ENCODE measurements around the gene TNXB. TPM values are rescaled to one million over a fixed set of nuclear protein-coding genes. Genes with fewer than 3 reads are reported as not detected.
A peak's percentile ranks its signal among the peaks of the same experiment; 100 is the strongest.

TNXB gene
- total RNA-seq, 1 donor from 2014 or later, result 6.0 TPM

GRCh38 chr6:32153564-32154513 lies 44.7 kb upstream of the TNXB start, which contains the start of gene PPT2:
Gene PPT2 (plus strand): TSS chr6:32154141. CDS start chr6:32154595, 454 bp downstream.
- no peak for TF ChIP-seq CTCF (IDR thresholded peaks at IDR 0.05; ENCODE audit: partially characterized antibody, unreplicated experiment)
- H3K36me3 Mint-ChIP-seq (ENCODE audit: unreplicated experiment), result no peaks in the 10 kb centered on the region
- peaks cover 17% of the 10 kb centered on the region for H3K27me3 Mint-ChIP-seq (ENCODE audit: unreplicated experiment)
- H3K9me3 Mint-ChIP-seq (ENCODE audit: unreplicated experiment), result peaks cover 11% of the 10 kb centered on the region
- peak within 1 kb of the TSS; percentile 95 for H3K27ac Mint-ChIP-seq (ENCODE audit: unreplicated experiment)
- peak within 1 kb of the TSS; percentile 100 for H3K4me3 Mint-ChIP-seq (ENCODE audit: unreplicated experiment)
- H3K4me1 Mint-ChIP-seq (ENCODE audit: low read depth, unreplicated experiment), result peaks cover 29% of the 10 kb centered on the region
- DNase-seq, result peak; percentile 90

- Mint-ChIP-seq H3K4me3 (ENCODE audit: unreplicated experiment) (peak overlapping the region; percentile 100), H3K4me1 (ENCODE audit: low read depth, unreplicated experiment) (peaks cover 30% of the 10 kb centered on the region), H3K27me3 (ENCODE audit: unreplicated experiment) (peaks cover 24% of the 10 kb centered on the region), H3K36me3 (ENCODE audit: unreplicated experiment) (no peaks in the 10 kb centered on the region), H3K27ac (ENCODE audit: unreplicated experiment) (peak overlapping the region; percentile 78), H3K9me3 (ENCODE audit: unreplicated experiment) (peaks cover 15% of the 10 kb centered on the region)
- no peak for TF ChIP-seq CTCF (IDR thresholded peaks at IDR 0.05; ENCODE audit: partially characterized antibody, unreplicated experiment)
- DNase-seq, result peak; percentile 55
Measured at GRCh38 chr6:32152769-32153563, 43.8 kb upstream of the TNXB start.

GRCh38 chr6:32151863-32152768 lies 43.0 kb upstream of the TNXB start, which contains the start of gene PRRT1:
Gene PRRT1 (minus strand): TSS chr6:32151939. CDS start chr6:32151827, 112 bp downstream.
- Mint-ChIP-seq H3K9me3 (ENCODE audit: unreplicated experiment) (peaks cover 15% of the 10 kb centered on the region), H3K27ac (ENCODE audit: unreplicated experiment) (peak within 1 kb of the TSS; percentile 94), H3K27me3 (ENCODE audit: unreplicated experiment) (peaks cover 24% of the 10 kb centered on the region), H3K4me1 (ENCODE audit: low read depth, unreplicated experiment) (peaks cover 30% of the 10 kb centered on the region), H3K36me3 (ENCODE audit: unreplicated experiment) (no peaks in the 10 kb centered on the region), H3K4me3 (ENCODE audit: unreplicated experiment) (peak within 1 kb of the TSS; percentile 100)
- peak; percentile 29 for DNase-seq
- TF ChIP-seq CTCF (IDR thresholded peaks at IDR 0.05; ENCODE audit: partially characterized antibody, unreplicated experiment), result no peak

- TF ChIP-seq CTCF (IDR thresholded peaks at IDR 0.05; ENCODE audit: partially characterized antibody, unreplicated experiment), result no peak
- peak overlapping the region; percentile 88 for H3K4me3 Mint-ChIP-seq (ENCODE audit: unreplicated experiment)
- H3K27ac Mint-ChIP-seq (ENCODE audit: unreplicated experiment), result peak overlapping the region; percentile 94
- peaks cover 15% of the 10 kb centered on the region for H3K9me3 Mint-ChIP-seq (ENCODE audit: unreplicated experiment)
- peaks cover 24% of the 10 kb centered on the region for H3K27me3 Mint-ChIP-seq (ENCODE audit: unreplicated experiment)
- H3K4me1 Mint-ChIP-seq (ENCODE audit: low read depth, unreplicated experiment), result peaks cover 30% of the 10 kb centered on the region
- DNase-seq, result no peak
- no peaks in the 10 kb centered on the region for H3K36me3 Mint-ChIP-seq (ENCODE audit: unreplicated experiment)
Measured at GRCh38 chr6:32151181-32151862, 42.2 kb upstream of the TNXB start.
